OCI-LY3 (cell line): ENCODE data around the gene POU6F2.
"Not testable (repeated sequence)": the region's sequence is repeated elsewhere in the genome, so short reads cannot be mapped to it uniquely, and the experiment has no call there.

Experiments
- H2AFZ ChIP-seq: fragments of 200-600, 300-600 bp; shearing (Covaris generic); 2 replicates; pipeline ENCODE4 v1.6.0; 2014; ENCODE audit warnings: antibody characterized with exemption, low read depth, low read length
- H3K27ac ChIP-seq: fragments of 200-600, 300-600 bp; sonication (generic); 2 replicates; pipeline ENCODE4 v1.5.1; 2014; ENCODE audit warnings: mild to moderate bottlenecking, low read length, moderate library complexity, mixed read lengths
- H3K27me3 ChIP-seq: fragments of 200-600, 300-600 bp; sonication (generic); 2 replicates; pipeline ENCODE4 v1.6.1; 2014; ENCODE audit warnings: low read depth, low read length, mixed read lengths
- H3K36me3 ChIP-seq: fragments of 200-600, 300-600 bp; sonication (generic); replicated peaks from 2 replicates; pipeline ENCODE3; 2014; ENCODE audit warnings: low read depth, low read length, mixed read lengths
- H3K4me1 ChIP-seq: fragments of 300-600, 200-600 bp; sonication (generic); 2 replicates; pipeline ENCODE4 v1.6.1; 2014; ENCODE audit warnings: low read length, mixed read lengths
- H3K4me2 ChIP-seq: fragments of 200-600, 300-600 bp; sonication (generic); 2 replicates; pipeline ENCODE4 v1.6.1; 2014; ENCODE audit warnings: low read length, mixed read lengths
- H3K4me3 ChIP-seq: fragments of 300-600, 200-600 bp; sonication (generic); 2 replicates; pipeline ENCODE4 v1.5.1; 2014; ENCODE audit warnings: antibody characterized with exemption, mild to moderate bottlenecking, low read length, moderate library complexity
- H3K79me2 ChIP-seq: fragments of 300-600, 200-600 bp; shearing (Covaris generic); 2 replicates; pipeline ENCODE4 v1.6.1; 2014; ENCODE audit warnings: mild to moderate bottlenecking, low read length, mixed read lengths
- H3K9ac ChIP-seq: fragments of 300-600, 200-600 bp; shearing (Covaris generic); 2 replicates; pipeline ENCODE4 v1.6.0; 2014; ENCODE audit warnings: mild to moderate bottlenecking, low read length, moderate library complexity
- H3K9me3 ChIP-seq: fragments of 200-600, 300-600 bp; shearing (Covaris generic); 2 replicates; pipeline ENCODE4 v1.6.1; 2014; ENCODE audit warnings: low read length, mixed read lengths; ENCODE audit not compliant: insufficient read depth
- H4K20me1 ChIP-seq: fragments of 200-600, 300-600 bp; sonication (generic); 2 replicates; pipeline ENCODE4 v1.6.1; 2016; ENCODE audit warnings: low read length, mixed read lengths; ENCODE audit not compliant: insufficient read depth
- EZH2phosphoT487 ChIP-seq: fragments of 200-600 bp; shearing (Covaris generic); IDR thresholded peaks from 2 replicates; pipeline ENCODE4 v1.6.1; 2018; ENCODE audit warnings: antibody characterized with exemption, mixed run types, low read depth
- TF ChIP-seq, protein P1 (sequence below): fragments of 200-600, 300-600 bp; sonication (generic); IDR thresholded peaks from 2 replicates; pipeline ENCODE4 v1.5.1; 2014; ENCODE audit warnings: antibody characterized with exemption, low read length, low read depth

The POU6F2 gene

DNA sequence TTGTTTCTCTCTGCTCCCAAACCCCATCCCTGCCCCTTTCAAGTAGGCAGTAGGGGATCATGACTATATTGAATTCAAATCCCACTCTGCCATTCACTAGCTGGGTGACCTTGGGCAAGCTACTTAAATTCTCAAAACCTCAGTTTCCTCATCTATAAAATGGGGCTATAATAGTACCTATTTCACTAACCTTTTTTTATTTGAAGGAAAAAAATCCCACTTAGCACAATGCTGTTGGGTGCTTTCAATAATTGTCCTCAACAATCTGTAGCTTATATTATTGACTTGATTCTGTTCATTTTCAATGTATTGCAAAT is 398.1 kb downstream of the POU6F2 start:
- no peak overlapping the region for H3K4me3 ChIP-seq
- no peak overlapping the region for H3K27ac ChIP-seq
- H3K4me2 ChIP-seq, result no peak overlapping the region
- H4K20me1 ChIP-seq, result no peaks in the 10 kb centered on the region
- H3K27me3 ChIP-seq, result peaks cover 28% of the 10 kb centered on the region
- TF ChIP-seq, protein P1, sequence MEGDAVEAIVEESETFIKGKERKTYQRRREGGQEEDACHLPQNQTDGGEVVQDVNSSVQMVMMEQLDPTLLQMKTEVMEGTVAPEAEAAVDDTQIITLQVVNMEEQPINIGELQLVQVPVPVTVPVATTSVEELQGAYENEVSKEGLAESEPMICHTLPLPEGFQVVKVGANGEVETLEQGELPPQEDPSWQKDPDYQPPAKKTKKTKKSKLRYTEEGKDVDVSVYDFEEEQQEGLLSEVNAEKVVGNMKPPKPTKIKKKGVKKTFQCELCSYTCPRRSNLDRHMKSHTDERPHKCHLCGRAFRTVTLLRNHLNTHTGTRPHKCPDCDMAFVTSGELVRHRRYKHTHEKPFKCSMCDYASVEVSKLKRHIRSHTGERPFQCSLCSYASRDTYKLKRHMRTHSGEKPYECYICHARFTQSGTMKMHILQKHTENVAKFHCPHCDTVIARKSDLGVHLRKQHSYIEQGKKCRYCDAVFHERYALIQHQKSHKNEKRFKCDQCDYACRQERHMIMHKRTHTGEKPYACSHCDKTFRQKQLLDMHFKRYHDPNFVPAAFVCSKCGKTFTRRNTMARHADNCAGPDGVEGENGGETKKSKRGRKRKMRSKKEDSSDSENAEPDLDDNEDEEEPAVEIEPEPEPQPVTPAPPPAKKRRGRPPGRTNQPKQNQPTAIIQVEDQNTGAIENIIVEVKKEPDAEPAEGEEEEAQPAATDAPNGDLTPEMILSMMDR, result no peak
- TF ChIP-seq EZH2phosphoT487, result no peak
- H3K9ac ChIP-seq, result no peak overlapping the region
- H3K79me2 ChIP-seq, result no peaks in the 10 kb centered on the region
- no peak overlapping the region for H2AFZ ChIP-seq
- no peaks in the 10 kb centered on the region for H3K4me1 ChIP-seq
- H3K36me3 ChIP-seq, result no peaks in the 10 kb centered on the region
- no peaks in the 10 kb centered on the region for H3K9me3 ChIP-seq

DNA sequence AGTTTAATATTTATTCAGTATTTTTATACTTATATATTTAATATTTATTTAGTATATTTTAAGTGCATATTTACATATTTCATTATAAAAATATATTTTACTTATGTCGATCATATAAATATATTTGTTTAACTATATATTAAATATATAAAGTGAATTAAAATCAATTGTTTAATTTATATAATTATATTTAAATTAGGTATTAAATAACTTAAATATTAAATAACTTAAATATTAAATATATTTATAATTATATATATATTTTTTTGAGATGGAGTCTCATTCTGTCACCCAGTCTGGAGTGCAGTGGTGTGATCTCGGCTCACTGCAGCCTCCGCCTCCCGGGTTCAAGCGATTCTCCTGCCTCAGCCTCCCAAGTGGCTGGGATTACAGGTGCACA is 399.2 kb downstream of the POU6F2 start:
- H3K9ac ChIP-seq, H3K27ac ChIP-seq, H3K4me2 ChIP-seq, H3K36me3 ChIP-seq, H3K4me3 ChIP-seq, H3K4me1 ChIP-seq, H3K79me2 ChIP-seq, H2AFZ ChIP-seq, H3K9me3 ChIP-seq, H4K20me1 ChIP-seq: not testable (repeated sequence)
- peaks cover 30% of the 10 kb centered on the region for H3K27me3 ChIP-seq

DNA sequence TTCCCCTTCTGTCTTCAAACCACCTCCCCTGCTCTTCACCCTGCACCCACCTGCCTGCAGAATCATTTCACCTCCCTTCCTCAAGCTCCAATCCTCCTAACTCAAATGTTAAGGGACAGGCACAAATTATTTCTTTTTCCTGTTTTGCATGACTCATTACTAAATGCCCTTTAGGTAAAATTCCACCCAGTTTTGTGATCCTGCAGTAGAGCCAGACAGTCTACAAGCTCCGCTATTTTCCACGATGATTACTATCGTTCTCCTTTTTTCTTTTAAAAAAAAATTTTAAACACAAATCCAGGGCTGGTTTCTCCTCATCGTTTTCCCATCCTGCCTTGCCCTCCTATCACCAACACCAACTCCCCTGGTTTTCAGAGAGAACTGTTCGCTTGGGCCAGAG is 401.7 kb downstream of the POU6F2 start:
- Histone ChIP-seq H3K27ac (no peak overlapping the region), H3K4me1 (no peaks in the 10 kb centered on the region), H3K9ac (no peak overlapping the region), H3K27me3 (peaks cover 38% of the 10 kb centered on the region), H3K36me3 (no peaks in the 10 kb centered on the region), H3K79me2 (no peaks in the 10 kb centered on the region), H3K4me2 (no peak overlapping the region), H4K20me1 (no peaks in the 10 kb centered on the region), H2AFZ (no peak overlapping the region), H3K9me3 (no peaks in the 10 kb centered on the region), H3K4me3 (no peak overlapping the region)
- no peak for TF ChIP-seq EZH2phosphoT487
- TF ChIP-seq, protein P1, result no peak

DNA sequence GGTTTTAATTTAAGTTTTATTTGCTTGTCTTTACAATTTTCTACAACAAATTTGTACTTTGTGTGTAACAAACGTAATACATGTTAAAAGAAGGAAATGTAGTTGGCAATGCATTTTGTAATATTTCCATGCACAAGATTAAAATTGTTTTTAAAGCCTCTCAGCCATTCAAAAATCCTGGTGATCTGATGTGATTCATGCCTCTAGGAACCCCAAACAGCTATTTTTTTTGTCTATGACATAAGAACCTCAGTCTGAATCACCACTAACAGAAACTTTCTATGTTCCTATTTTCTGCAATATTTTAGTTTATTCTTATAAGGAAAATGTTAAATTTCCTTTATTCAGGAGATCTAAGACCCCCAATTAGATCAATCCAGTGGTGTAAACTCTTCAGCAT is 405.4 kb downstream of the POU6F2 start:
- H3K36me3 ChIP-seq, result no peaks in the 10 kb centered on the region
- H3K4me3 ChIP-seq, result no peak overlapping the region
- no peak overlapping the region for H3K27ac ChIP-seq
- H4K20me1 ChIP-seq, result no peaks in the 10 kb centered on the region
- H3K4me2 ChIP-seq, result no peak overlapping the region
- peaks cover 29% of the 10 kb centered on the region for H3K27me3 ChIP-seq
- no peaks in the 10 kb centered on the region for H3K9me3 ChIP-seq
- TF ChIP-seq EZH2phosphoT487, result no peak
- H3K4me1 ChIP-seq, result no peaks in the 10 kb centered on the region
- H2AFZ ChIP-seq, result no peak overlapping the region
- no peaks in the 10 kb centered on the region for H3K79me2 ChIP-seq
- H3K9ac ChIP-seq, result no peak overlapping the region

DNA sequence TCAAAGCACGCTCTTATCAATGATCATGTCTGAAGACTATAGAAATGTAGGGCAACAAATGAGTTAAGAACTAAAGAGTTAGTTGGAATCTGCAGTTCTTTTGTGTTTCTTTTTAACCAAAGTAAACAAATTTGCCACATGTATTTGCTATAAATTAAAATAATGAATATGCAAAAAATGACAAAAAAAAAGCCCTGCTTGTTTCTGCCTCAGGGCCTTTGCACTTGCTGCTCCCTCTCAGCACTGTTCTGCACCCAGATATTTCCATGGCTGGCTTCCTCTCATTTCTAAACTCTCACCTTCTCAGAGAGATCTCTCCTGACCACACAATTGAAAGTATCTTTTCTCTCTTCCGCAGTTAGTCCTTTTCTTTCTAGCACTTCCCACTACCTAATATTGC is 406.7 kb downstream of the POU6F2 start:
- Histone ChIP-seq H3K4me3 (no peak overlapping the region), H3K36me3 (no peaks in the 10 kb centered on the region), H3K4me1 (no peaks in the 10 kb centered on the region), H3K4me2 (no peak overlapping the region), H3K27me3 (peaks cover 34% of the 10 kb centered on the region), H3K9ac (no peak overlapping the region), H2AFZ (no peak overlapping the region), H4K20me1 (no peaks in the 10 kb centered on the region), H3K79me2 (no peaks in the 10 kb centered on the region), H3K9me3 (no peaks in the 10 kb centered on the region), H3K27ac (no peak overlapping the region)
- no peak for TF ChIP-seq EZH2phosphoT487
- TF ChIP-seq, protein P1, result no peak
